DMS 273 treated with DMSO at 0.1 percent for 48 hours (cell line): Measurements from ENCODE around the gene RCHY1.
"Not testable (repeated sequence)": the region's sequence is repeated elsewhere in the genome, so short reads cannot be mapped to it uniquely, and the experiment has no call there.

ENCODE experiments used
- DNase-seq: peaks from one replicate; lab custom pipeline; 2025; lab: John Stamatoyannopoulos, UW

RCHY1 gene

GRCh38 chr4:75514949-75515612 is 878 bp upstream of the RCHY1 start:
- no peak for DNase-seq

- no peak for DNase-seq
Measured at GRCh38 chr4:75513526-75514130, 575 bp downstream of the RCHY1 start.

- no peak for DNase-seq
Measured at GRCh38 chr4:75512386-75513211, 1.6 kb downstream of the RCHY1 start.

GRCh38 chr4:75511841-75512240 is 2.4 kb downstream of the RCHY1 start:
- DNase-seq: no peak

- DNase-seq: not testable (repeated sequence)
Measured at GRCh38 chr4:75509592-75509991, 4.6 kb downstream of the RCHY1 start.

GRCh38 chr4:75505630-75506029 is 8.6 kb downstream of the RCHY1 start:
- DNase-seq: no peak

- no peak for DNase-seq
Measured at GRCh38 chr4:75502671-75503070, 11.5 kb downstream of the RCHY1 start.

GRCh38 chr4:75499900-75500299 is 14.3 kb downstream of the RCHY1 start:
- DNase-seq: no peak

GRCh38 chr4:75498041-75498440 is 16.2 kb downstream of the RCHY1 start:
- no peak for DNase-seq

- no peak for DNase-seq
Measured at GRCh38 chr4:75497133-75497532, 17.1 kb downstream of the RCHY1 start.

- DNase-seq: no peak
Measured at GRCh38 chr4:75496406-75496805, 17.8 kb downstream of the RCHY1 start.

- no peak for DNase-seq
Measured at GRCh38 chr4:75495476-75495875, 18.7 kb downstream of the RCHY1 start.

GRCh38 chr4:75494563-75494962 is 19.6 kb downstream of the RCHY1 start:
- DNase-seq: no peak

- DNase-seq: no peak
Measured at GRCh38 chr4:75490155-75490554, 24.0 kb downstream of the RCHY1 start.

- DNase-seq: no peak
Measured at GRCh38 chr4:75484190-75484589, 30.0 kb downstream of the RCHY1 start.

- DNase-seq: no peak
Measured at GRCh38 chr4:75477201-75477600, 37.0 kb downstream of the RCHY1 start.

- DNase-seq: no peak
Measured at GRCh38 chr4:75470738-75471137, 43.5 kb downstream of the RCHY1 start.

GRCh38 chr4:75469896-75470295 is 44.3 kb downstream of the RCHY1 start:
- no peak for DNase-seq

- no peak for DNase-seq
Measured at GRCh38 chr4:75457365-75457764, 56.8 kb downstream of the RCHY1 start.

- no peak for DNase-seq
Measured at GRCh38 chr4:75434105-75434504, 80.1 kb downstream of the RCHY1 start.

GRCh38 chr4:75432683-75433082 is 81.5 kb downstream of the RCHY1 start:
- DNase-seq: peak; percentile 6

GRCh38 chr4:75429208-75429607 is 85.0 kb downstream of the RCHY1 start:
- no peak for DNase-seq
